H9 (cell line): ENCODE data around the gene DMRTC2. TPM values are rescaled to one million over a fixed set of nuclear protein-coding genes. Genes with fewer than 3 reads are reported as not detected.

Source experiments
- DNase-seq: peaks from one replicate; pipeline ENCODE4 v3.0.0-alpha.2; 2017
- H2AFZ ChIP-seq: one replicate; pipeline ENCODE4 v1.6.1; 2013; ENCODE audit warnings: mild to moderate bottlenecking, low read length, control low read depth, moderate library complexity
- H2AK5ac ChIP-seq: 2 replicates; pipeline ENCODE4 v1.6.1; 2013; ENCODE audit warnings: low read length, control low read depth, mixed read lengths; ENCODE audit not compliant: insufficient read length
- H2BK120ac ChIP-seq: one replicate; pipeline ENCODE4 v1.6.1; 2013; ENCODE audit warnings: low read depth, mild to moderate bottlenecking, low read length, control low read depth, inconsistent platforms; ENCODE audit not compliant: poor library complexity, severe bottlenecking
- H2BK12ac ChIP-seq: 2 replicates; pipeline ENCODE4 v1.6.1; 2013; ENCODE audit warnings: low read length, control low read depth, mixed read lengths, low read depth; ENCODE audit not compliant: insufficient read length
- H2BK15ac ChIP-seq: 2 replicates; pipeline ENCODE4 v1.6.1; 2013; ENCODE audit warnings: low read depth, low read length, control low read depth
- H2BK20ac ChIP-seq: one replicate; pipeline ENCODE4 v1.6.1; 2013; ENCODE audit warnings: low read depth, mild to moderate bottlenecking, low read length, control low read depth, inconsistent platforms; ENCODE audit not compliant: poor library complexity, severe bottlenecking
- H2BK5ac ChIP-seq: 2 replicates; pipeline ENCODE4 v1.6.1; 2013; ENCODE audit warnings: low read length, control low read depth, mixed read lengths; ENCODE audit not compliant: insufficient read length
- H3K14ac ChIP-seq: 2 replicates; pipeline ENCODE4 v1.6.1; 2013; ENCODE audit warnings: low read length, control low read depth; ENCODE audit not compliant: insufficient read depth
- H3K18ac ChIP-seq: 2 replicates; pipeline ENCODE4 v1.6.1; 2013; ENCODE audit warnings: low read depth, mild to moderate bottlenecking, mixed read lengths, low read length, control low read depth; ENCODE audit not compliant: insufficient read length
- H3K23ac ChIP-seq: 2 replicates; pipeline ENCODE4 v1.6.1; 2013; ENCODE audit warnings: low read length, control low read depth, mixed read lengths, low read depth; ENCODE audit not compliant: insufficient read length
- H3K23me2 ChIP-seq: 2 replicates; pipeline ENCODE4 v1.6.1; 2013; ENCODE audit warnings: low read depth, mild to moderate bottlenecking, mixed read lengths, low read length, control low read depth; ENCODE audit not compliant: insufficient read length, poor library complexity, severe bottlenecking
- H3K27ac ChIP-seq: 2 replicates; pipeline ENCODE4 v1.5.1; 2013; ENCODE audit warnings: low read length, control low read depth, mixed read lengths, low read depth; ENCODE audit not compliant: insufficient read length
- H3K27me3 ChIP-seq: 2 replicates; pipeline ENCODE4 v1.6.1; 2013; ENCODE audit warnings: low read length, control low read depth, inconsistent platforms; ENCODE audit not compliant: insufficient read depth
- H3K4ac ChIP-seq: 2 replicates; pipeline ENCODE4 v1.6.1; 2013; ENCODE audit warnings: low read depth, mild to moderate bottlenecking, control low read depth, inconsistent platforms, low read length, moderate library complexity
- H3K4me1 ChIP-seq: 2 replicates; pipeline ENCODE4 v1.6.1; 2013; ENCODE audit warnings: low read length, control low read depth, inconsistent platforms; ENCODE audit not compliant: insufficient read depth
- H3K4me2 ChIP-seq: 2 replicates; pipeline ENCODE4 v1.6.1; 2013; ENCODE audit warnings: low read length, control low read depth, mixed read lengths; ENCODE audit not compliant: insufficient read length, insufficient read depth
- H3K56ac ChIP-seq: 2 replicates; pipeline ENCODE4 v1.6.1; 2013; ENCODE audit warnings: low read depth, mild to moderate bottlenecking, mixed read lengths, low read length, control low read depth; ENCODE audit not compliant: insufficient read length
- H3K79me1 ChIP-seq: 2 replicates; pipeline ENCODE4 v1.6.1; 2013; ENCODE audit warnings: low read depth, mild to moderate bottlenecking, moderate library complexity, low read length, control low read depth, inconsistent platforms; ENCODE audit not compliant: insufficient read depth, poor library complexity, severe bottlenecking
- H3K79me2 ChIP-seq: 2 replicates; pipeline ENCODE4 v1.6.1; 2013; ENCODE audit warnings: low read length, control low read depth, inconsistent platforms; ENCODE audit not compliant: insufficient read depth
- H3K9ac ChIP-seq: 2 replicates; pipeline ENCODE4 v1.6.1; 2013; ENCODE audit warnings: low read length, control low read depth, mixed read lengths; ENCODE audit not compliant: insufficient read length; ENCODE audit errors: extremely low read depth
- H3K9me3 ChIP-seq: one replicate; pipeline ENCODE4 v1.6.1; 2013; ENCODE audit warnings: low read depth, low read length, inconsistent platforms; ENCODE audit not compliant: control insufficient read depth
- H3T11ph ChIP-seq: one replicate; pipeline ENCODE4 v1.6.1; 2013; ENCODE audit warnings: mild to moderate bottlenecking, low read length, control low read depth, inconsistent platforms
- H4K20me1 ChIP-seq: one replicate; pipeline ENCODE4 v1.6.1; 2013; ENCODE audit not compliant: control insufficient read depth, insufficient read length, insufficient read depth
- H4K5ac ChIP-seq: 2 replicates; pipeline ENCODE4 v1.6.1; 2013; ENCODE audit warnings: low read depth, mild to moderate bottlenecking, mixed read lengths, low read length, control low read depth; ENCODE audit not compliant: insufficient read length
- H4K8ac ChIP-seq: replicated peaks from 2 replicates; pipeline ENCODE4 v1.6.1; 2013; ENCODE audit warnings: low read length, control low read depth, mixed read lengths, low read depth; ENCODE audit not compliant: insufficient read length
- H4K91ac ChIP-seq: 2 replicates; pipeline ENCODE4 v1.6.1; 2013; ENCODE audit warnings: low read depth, mild to moderate bottlenecking, moderate library complexity, mixed read lengths, low read length, control low read depth; ENCODE audit not compliant: insufficient read length
- H3K27ac Mint-ChIP-seq, 3 experiments: 2 replicates in 2 of 3; 3 replicates in 1 of 3; pipeline ENCODE4 v1.8.0; 2020 to 2021; ENCODE audit warnings: mixed read lengths in 3 of 3, mild to moderate bottlenecking in 1 of 3, moderate library complexity in 1 of 3
- H3K27me3 Mint-ChIP-seq: 2 replicates; pipeline ENCODE4 v1.8.0; 2021; ENCODE audit warnings: low read depth, mild to moderate bottlenecking, moderate library complexity, mixed read lengths
- H3K36me3 Mint-ChIP-seq, 3 experiments: 2 replicates in 2 of 3; 3 replicates in 1 of 3; pipeline ENCODE4 v1.8.0; 2020 to 2021; ENCODE audit warnings: low read depth in 3 of 3, mixed read lengths in 3 of 3; ENCODE audit not compliant: insufficient read depth in 1 of 3
- H3K4me1 Mint-ChIP-seq, 2 experiments: 2 replicates each; pipeline ENCODE4 v1.8.0; 2020; ENCODE audit warnings: mixed read lengths in 2 of 2
- H3K4me3 Mint-ChIP-seq, 2 experiments: 2 replicates in 1 of 2; 3 replicates in 1 of 2; pipeline ENCODE4 v1.8.0; 2020 to 2021; ENCODE audit warnings: mild to moderate bottlenecking in 2 of 2, mixed read lengths in 2 of 2, moderate library complexity in 1 of 2
- H3K9me3 Mint-ChIP-seq, 2 experiments: 2 replicates in 1 of 2; 3 replicates in 1 of 2; pipeline ENCODE4 v1.8.0; 2020; ENCODE audit warnings: mild to moderate bottlenecking in 2 of 2, mixed read lengths in 2 of 2, moderate library complexity in 1 of 2
- WGBS: extraction: QIAGEN DNeasy Blood & Tissue Kit; methylation state at CpG from one replicate; pipeline ENCODE4 v1.1.7; 2013; ENCODE audit warnings: missing lambda C conversion rate, low lambda C conversion rate, mixed read lengths; ENCODE audit not compliant: insufficient read length; ENCODE audit errors: extremely low coverage; 5-methylcytosine and 5-hydroxymethylcytosine counted together
- total RNA-seq: library from RNA; stranded (reverse); gene quantifications from 2 replicates; pipeline ENCODE4 v1.2.1, GENCODE V29; 2021
- TF ChIP-seq, protein P1 (sequence below): fragments of 200-600 bp; sonication (generic); conservative IDR thresholded peaks from 3 replicates; pipeline ENCODE4 v1.8.0; 2021; ENCODE audit warnings: antibody characterized with exemption, mild to moderate bottlenecking

The DMRTC2 gene
- total RNA-seq, 1 experiment from 2014 or later: not detected

GRCh38 chr19:41848666-41849065 lies 3.8 kb downstream of the DMRTC2 start:
- H3K79me1 ChIP-seq: no peaks in the 10 kb centered on the region
- H3K27ac ChIP-seq: no peak overlapping the region
- no peaks in the 10 kb centered on the region for H4K20me1 ChIP-seq
- H3K4me2 ChIP-seq: no peak overlapping the region
- no peaks in the 10 kb centered on the region for H3K23me2 ChIP-seq
- no peak overlapping the region for H2BK120ac ChIP-seq
- H3K4ac ChIP-seq: no peak overlapping the region
- H2AK5ac ChIP-seq: no peak overlapping the region
- H3K4me1 ChIP-seq: no peaks in the 10 kb centered on the region; the same call in 1 of the 2 replicates
- no peaks in the 10 kb centered on the region for H3K9me3 ChIP-seq
- WGBS: no CpG with 5 or more reads among the region's 6 CpGs
- no peaks in the 10 kb centered on the region for H3K27me3 ChIP-seq
- H3K18ac ChIP-seq: no peak overlapping the region
- H3K27ac Mint-ChIP-seq: no peak overlapping the region
- no peak overlapping the region for H2BK20ac ChIP-seq
- no peak overlapping the region for H2BK12ac ChIP-seq
- peaks cover 33% of the 10 kb centered on the region for H3K27me3 Mint-ChIP-seq
- no peak overlapping the region for H2BK5ac ChIP-seq
- no peak overlapping the region for H2AFZ ChIP-seq
- no peak overlapping the region for H4K91ac ChIP-seq
- H3K56ac ChIP-seq: no peak overlapping the region
- no peak overlapping the region for H2BK15ac ChIP-seq
- no peak overlapping the region for H4K5ac ChIP-seq
- no peak overlapping the region for H3K23ac ChIP-seq
- TF ChIP-seq, protein P1, sequence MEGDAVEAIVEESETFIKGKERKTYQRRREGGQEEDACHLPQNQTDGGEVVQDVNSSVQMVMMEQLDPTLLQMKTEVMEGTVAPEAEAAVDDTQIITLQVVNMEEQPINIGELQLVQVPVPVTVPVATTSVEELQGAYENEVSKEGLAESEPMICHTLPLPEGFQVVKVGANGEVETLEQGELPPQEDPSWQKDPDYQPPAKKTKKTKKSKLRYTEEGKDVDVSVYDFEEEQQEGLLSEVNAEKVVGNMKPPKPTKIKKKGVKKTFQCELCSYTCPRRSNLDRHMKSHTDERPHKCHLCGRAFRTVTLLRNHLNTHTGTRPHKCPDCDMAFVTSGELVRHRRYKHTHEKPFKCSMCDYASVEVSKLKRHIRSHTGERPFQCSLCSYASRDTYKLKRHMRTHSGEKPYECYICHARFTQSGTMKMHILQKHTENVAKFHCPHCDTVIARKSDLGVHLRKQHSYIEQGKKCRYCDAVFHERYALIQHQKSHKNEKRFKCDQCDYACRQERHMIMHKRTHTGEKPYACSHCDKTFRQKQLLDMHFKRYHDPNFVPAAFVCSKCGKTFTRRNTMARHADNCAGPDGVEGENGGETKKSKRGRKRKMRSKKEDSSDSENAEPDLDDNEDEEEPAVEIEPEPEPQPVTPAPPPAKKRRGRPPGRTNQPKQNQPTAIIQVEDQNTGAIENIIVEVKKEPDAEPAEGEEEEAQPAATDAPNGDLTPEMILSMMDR: no peak
- peaks cover 9 to 43% of the 10 kb centered on the region in 2 experiments; a peak in 4 of 5 replicates for H3K9me3 Mint-ChIP-seq
- peaks cover 0 to 3% of the 10 kb centered on the region in 2 experiments; a peak in 2 of 4 replicates for H3K4me1 Mint-ChIP-seq
- H3K9ac ChIP-seq: no peak overlapping the region
- H4K8ac ChIP-seq: no peak overlapping the region
- H3K4me3 Mint-ChIP-seq: no peak overlapping the region
- H3K36me3 Mint-ChIP-seq: peaks cover 0 to 6% (median 0%) of the 10 kb centered on the region in 3 experiments; a peak in 2 of 7 replicates
- no peak overlapping the region for H3K14ac ChIP-seq
- no peaks in the 10 kb centered on the region for H3K79me2 ChIP-seq
- no peak for DNase-seq
- no peak overlapping the region for H3T11ph ChIP-seq
